ENCODE data around the gene POFUT2. TPM values are rescaled to one million over a fixed set of nuclear protein-coding genes. Genes with fewer than 3 reads are reported as not detected.

Gene POFUT2
- total RNA-seq, 1 experiment from 2014 or later = 28.2 TPM

- H4K20me1 ChIP-seq (ENCODE audit: low read length) = no peaks in the 10 kb centered on the region
These were observed 20.3 kb downstream of the POFUT2 start for GRCh38 chr21:45267390-45267760.

GRCh38 chr21:45266518-45267389 is 20.9 kb downstream of the POFUT2 start:
- POLR2A ChIA-PET (ENCODE audit: unreplicated experiment) = no interaction called here
- CTCF ChIA-PET = no interaction called here
- Histone ChIP-seq H3K9me3 (ENCODE audit: low read length) (no peaks in the 10 kb centered on the region), H3K4me1 (ENCODE audit: insufficient read depth, low read length) (no peaks in the 10 kb centered on the region), H2AFZ (ENCODE audit: low read length) (no peak overlapping the region), H3K27me3 (ENCODE audit: low read length) (no peaks in the 10 kb centered on the region), H3K9ac (ENCODE audit: low read length) (no peak overlapping the region), H3K4me2 (ENCODE audit: low read length) (no peak overlapping the region), H3K79me2 (ENCODE audit: low read length) (peaks cover 3% of the 10 kb centered on the region; the same call in 1 of the 2 replicates), H3K9me2 (replicated peaks; ENCODE audit: low read length) (no peaks in the 10 kb centered on the region), H3K4me3 (ENCODE audit: low read length) (no peak overlapping the region), H3K36me3 (ENCODE audit: low read depth, low read length) (peaks cover 19% of the 10 kb centered on the region), H3K27ac (ENCODE audit: low read length) (no peak overlapping the region), H3F3A (ENCODE audit: low read length, unreplicated experiment) (no peaks in the 10 kb centered on the region), H4K20me1 (ENCODE audit: low read length) (no peaks in the 10 kb centered on the region)
- intact Hi-C loops (cut with micrococcal nuclease) = no loop called here
- TF ChIP-seq CTCF (conservative IDR thresholded peaks at IDR 0.05; ENCODE audit: low read depth, low read length) = no peak
- no peak for TF ChIP-seq EZH2phosphoT487 (IDR thresholded peaks at IDR 0.05; ENCODE audit: borderline replicate concordance, low read length)
- no peak for TF ChIP-seq EZH2 (IDR thresholded peaks at IDR 0.05; ENCODE audit: low read length, unreplicated experiment)
- no TSS peak for BruUV-seq (replicated peaks)
- no peak for ATAC-seq
- DNase-seq = no peak

More at GRCh38 chr21:45267390-45267760, 20.3 kb downstream of the POFUT2 start:
- no peaks in the 10 kb centered on the region; the same call in 1 of the 2 replicates for H3K9me3 ChIP-seq (ENCODE audit: low read length)
- no peaks in the 10 kb centered on the region for H3K4me1 ChIP-seq (ENCODE audit: insufficient read depth, low read length)
- H3K4me2 ChIP-seq (ENCODE audit: low read length) = no peak overlapping the region
- H3K9me2 ChIP-seq (replicated peaks; ENCODE audit: low read length) = no peaks in the 10 kb centered on the region
- H2AFZ ChIP-seq (ENCODE audit: low read length) = no peak overlapping the region
- POLR2A ChIA-PET (ENCODE audit: unreplicated experiment) = no interaction called here
- DNase-seq = no peak
- CTCF ChIA-PET = no interaction called here
- no peak overlapping the region for H3K27ac ChIP-seq (ENCODE audit: low read length)
- H3F3A ChIP-seq (ENCODE audit: low read length, unreplicated experiment) = no peaks in the 10 kb centered on the region
- H3K79me2 ChIP-seq (ENCODE audit: low read length) = peaks cover 6% of the 10 kb centered on the region; the same call in 1 of the 2 replicates
- H3K36me3 ChIP-seq (ENCODE audit: low read depth, low read length) = peaks cover 26% of the 10 kb centered on the region
- no TSS peak for BruUV-seq (replicated peaks)
- intact Hi-C loops (cut with micrococcal nuclease) = no loop called here
- no peak overlapping the region for H3K4me3 ChIP-seq (ENCODE audit: low read length)
- H3K27me3 ChIP-seq (ENCODE audit: low read length) = no peaks in the 10 kb centered on the region
- ATAC-seq = no peak
- TF ChIP-seq CTCF (conservative IDR thresholded peaks at IDR 0.05; ENCODE audit: low read depth, low read length) (no peak), EZH2phosphoT487 (IDR thresholded peaks at IDR 0.05; ENCODE audit: borderline replicate concordance, low read length) (no peak), EZH2 (IDR thresholded peaks at IDR 0.05; ENCODE audit: low read length, unreplicated experiment) (no peak)
- no peak overlapping the region for H3K9ac ChIP-seq (ENCODE audit: low read length)

Data from PC-3 (cell line).